ENCODE results near the gene GJD3. TPM values are rescaled to one million over a fixed set of nuclear protein-coding genes. Genes with fewer than 3 reads are reported as not detected.
A peak's percentile ranks its signal among the peaks of the same experiment; 100 is the strongest.

GJD3 gene
- total and polyA plus RNA-seq, 12 donors: 0.44 to 8.7 (median 1.9) TPM; not detected in 3

DNA sequence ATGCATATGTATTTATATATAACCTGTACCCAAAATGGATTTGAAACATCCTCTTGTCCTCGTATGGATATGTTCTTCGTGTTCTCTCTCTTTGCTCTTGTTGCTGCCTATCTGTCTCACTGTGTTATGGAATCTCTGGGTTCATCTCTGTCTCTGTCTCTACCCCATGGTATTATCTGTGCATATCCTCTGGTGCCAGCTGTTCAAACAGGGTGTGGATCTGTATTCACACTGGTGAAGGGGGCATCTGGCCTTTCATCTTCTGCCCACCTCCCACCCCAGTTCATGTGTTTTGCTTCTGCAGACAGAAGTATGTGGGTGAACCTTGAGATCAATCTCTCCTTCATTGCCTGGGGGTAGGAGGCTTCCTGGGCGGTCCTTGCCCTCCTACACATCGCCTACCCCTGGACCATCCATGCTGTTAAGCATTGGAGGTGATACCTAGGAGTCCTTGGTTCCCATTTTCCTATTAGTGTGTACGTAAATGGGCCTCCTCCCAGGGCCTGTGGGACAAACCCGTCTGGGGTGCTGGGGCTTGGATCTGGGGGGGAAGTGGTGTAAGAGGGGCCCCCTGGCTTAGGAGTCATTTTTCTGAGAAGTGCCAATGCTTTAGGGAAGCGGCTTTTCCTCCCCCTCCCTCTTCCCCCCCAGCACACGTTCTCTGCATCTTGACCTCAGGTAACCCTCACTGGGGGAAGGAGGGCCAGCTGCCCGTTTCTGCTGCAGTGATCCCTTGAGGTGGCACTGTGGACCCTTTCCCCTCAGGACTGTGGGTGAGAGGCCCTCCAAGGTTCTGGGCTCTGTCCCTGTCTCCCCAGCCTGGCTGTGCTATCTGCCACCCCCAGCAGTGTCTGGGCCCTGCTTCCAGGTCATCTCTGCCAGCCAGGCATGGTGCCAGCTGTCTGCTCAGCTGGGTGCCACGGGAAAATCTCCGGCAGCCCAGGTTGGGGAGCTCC lies 34.4 kb downstream of the GJD3 start:
- Histone ChIP-seq H3K9me3 (replicated peaks in 1 of 3) (no peaks in the 10 kb centered on the region), H3K36me3 (replicated peaks in 1 of 2) (peaks cover 0 to 8% of the 10 kb centered on the region in 2 donors), H3K27me3 (no peaks in the 10 kb centered on the region), H3K4me3 (no peak overlapping the region), H3K27ac (peak overlapping the region in 4 of 5 donors; percentile 12 to 94 (median 82)), H3K4me1 (replicated peaks in 1 of 2) (peaks cover 77 to 96% of the 10 kb centered on the region in 2 donors)
- TF ChIP-seq POLR2A (IDR thresholded peaks at IDR 0.05): no peak
- TF ChIP-seq, protein P1, sequence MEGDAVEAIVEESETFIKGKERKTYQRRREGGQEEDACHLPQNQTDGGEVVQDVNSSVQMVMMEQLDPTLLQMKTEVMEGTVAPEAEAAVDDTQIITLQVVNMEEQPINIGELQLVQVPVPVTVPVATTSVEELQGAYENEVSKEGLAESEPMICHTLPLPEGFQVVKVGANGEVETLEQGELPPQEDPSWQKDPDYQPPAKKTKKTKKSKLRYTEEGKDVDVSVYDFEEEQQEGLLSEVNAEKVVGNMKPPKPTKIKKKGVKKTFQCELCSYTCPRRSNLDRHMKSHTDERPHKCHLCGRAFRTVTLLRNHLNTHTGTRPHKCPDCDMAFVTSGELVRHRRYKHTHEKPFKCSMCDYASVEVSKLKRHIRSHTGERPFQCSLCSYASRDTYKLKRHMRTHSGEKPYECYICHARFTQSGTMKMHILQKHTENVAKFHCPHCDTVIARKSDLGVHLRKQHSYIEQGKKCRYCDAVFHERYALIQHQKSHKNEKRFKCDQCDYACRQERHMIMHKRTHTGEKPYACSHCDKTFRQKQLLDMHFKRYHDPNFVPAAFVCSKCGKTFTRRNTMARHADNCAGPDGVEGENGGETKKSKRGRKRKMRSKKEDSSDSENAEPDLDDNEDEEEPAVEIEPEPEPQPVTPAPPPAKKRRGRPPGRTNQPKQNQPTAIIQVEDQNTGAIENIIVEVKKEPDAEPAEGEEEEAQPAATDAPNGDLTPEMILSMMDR (IDR thresholded peaks at IDR 0.05): no peak
- intact Hi-C loops (cut with DNase I): no loop called here
- WGBS, 4 donors: 27 to 36% (median 30%) methylated on average over 7 to 11 of the region's 11 CpGs
- peak in 6 of 7 donors; percentile 71 to 89 (median 82) for DNase-seq

- no peak overlapping the region for H3K4me3 ChIP-seq
- H3K9me3 ChIP-seq (replicated peaks in 1 of 3): no peaks in the 10 kb centered on the region
- H3K36me3 ChIP-seq (replicated peaks in 1 of 2): peaks cover 0 to 8% of the 10 kb centered on the region in 2 donors
- no peak for DNase-seq
- WGBS, 4 donors: 79 to 88% (median 86%) methylated on average over 2 of the region's 2 CpGs
- intact Hi-C loops (cut with DNase I): no loop called here
- H3K4me1 ChIP-seq (replicated peaks in 1 of 2): peaks cover 88 to 96% of the 10 kb centered on the region in 2 donors
- no peaks in the 10 kb centered on the region for H3K27me3 ChIP-seq
- no peak for TF ChIP-seq POLR2A (IDR thresholded peaks at IDR 0.05)
- TF ChIP-seq, protein P1 (IDR thresholded peaks at IDR 0.05): no peak
- peak overlapping the region in 3 of 5 donors; percentile 24 to 73 (median 65) for H3K27ac ChIP-seq
Observed at GRCh38 chr17:40328386-40328766, 36.2 kb downstream of the GJD3 start.

- TF ChIP-seq POLR2A (IDR thresholded peaks at IDR 0.05): no peak
- TF ChIP-seq, protein P1 (IDR thresholded peaks at IDR 0.05): no peak
- 5 to 20% (median 14%) methylated on average over 3 of the region's 3 CpGs for WGBS, 4 donors
- peaks cover 0 to 8% of the 10 kb centered on the region in 2 donors for H3K36me3 ChIP-seq (replicated peaks in 1 of 2)
- DNase-seq: peak in 1 of 7 donors; percentile 43
- H3K27ac ChIP-seq: peak overlapping the region in 4 of 5 donors; percentile 15 to 73 (median 44)
- H3K9me3 ChIP-seq (replicated peaks in 1 of 3): no peaks in the 10 kb centered on the region
- intact Hi-C loops (cut with DNase I): no loop called here
- peaks cover 88 to 96% of the 10 kb centered on the region in 2 donors for H3K4me1 ChIP-seq (replicated peaks in 1 of 2)
- H3K4me3 ChIP-seq: no peak overlapping the region
- H3K27me3 ChIP-seq: no peaks in the 10 kb centered on the region
Observed at GRCh38 chr17:40327735-40328385, 36.7 kb downstream of the GJD3 start.

DNA sequence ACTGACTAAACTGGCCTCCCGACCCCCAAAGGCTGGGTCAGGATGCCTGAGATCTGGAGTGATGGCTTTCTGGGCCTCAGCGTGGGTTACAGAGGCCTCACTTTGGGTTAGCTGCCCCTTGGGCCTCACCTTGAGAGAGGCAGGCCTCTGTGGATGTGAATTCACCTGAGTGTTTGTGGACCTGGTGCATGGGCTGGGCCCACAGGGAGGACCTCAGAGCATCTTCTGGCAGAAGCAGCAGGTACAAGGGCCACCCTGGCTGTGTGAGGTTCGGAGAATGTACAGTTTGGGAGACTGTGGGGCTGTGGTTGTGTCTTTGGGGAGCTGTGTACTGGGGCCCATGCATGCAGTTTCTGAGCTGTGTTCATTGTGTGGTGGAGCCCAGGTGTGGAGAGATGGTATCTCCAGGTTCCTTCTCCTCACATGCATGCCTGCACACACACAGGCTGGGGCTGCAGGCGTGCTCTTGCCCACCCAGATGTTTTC lies 37.2 kb downstream of the GJD3 start:
- Histone ChIP-seq H3K36me3 (replicated peaks in 1 of 2) (peaks cover 0 to 8% of the 10 kb centered on the region in 2 donors), H3K4me1 (replicated peaks in 1 of 2) (peaks cover 88 to 96% of the 10 kb centered on the region in 2 donors), H3K9me3 (replicated peaks in 1 of 3) (no peaks in the 10 kb centered on the region), H3K4me3 (no peak overlapping the region), H3K27ac (peak overlapping the region in 4 of 5 donors; percentile 15 to 73 (median 52)), H3K27me3 (no peaks in the 10 kb centered on the region)
- no peak for TF ChIP-seq POLR2A (IDR thresholded peaks at IDR 0.05)
- TF ChIP-seq, protein P1 (IDR thresholded peaks at IDR 0.05): no peak
- 77 to 85% (median 79%) methylated on average over 2 to 4 of the region's 4 CpGs for whole genome bisulfite sequencing, 4 donors
- intact Hi-C loops (cut with DNase I): no loop called here
- no peak for DNase-seq
